GM08714 (cell line): Measurements from ENCODE around the gene RAB3D.
A peak's percentile ranks its signal among the peaks of the same experiment; 100 is the strongest.
"Not testable (repeated sequence)": the region's sequence is repeated elsewhere in the genome, so short reads cannot be mapped to it uniquely, and the experiment has no call there.

Experiments used
- H3K4me3 ChIP-seq: fragments of 200-500 bp; sonication (Bioruptor generic); 2 replicates; pipeline ENCODE4 v1.5.1; 2014; ENCODE audit warnings: mild to moderate bottlenecking, low read length, inconsistent platforms
- ZNF274 ChIP-seq: IDR thresholded peaks from 2 replicates; pipeline ENCODE4 v1.6.1; 2012; ENCODE audit warnings: mild to moderate bottlenecking, low read depth, low read length

RAB3D gene

GRCh38 chr19:11339254-11340098 lies at the start of gene RAB3D:
RAB3D (minus strand) TSS chr19:11339657; CDS start chr19:11337399, 2,258 bp downstream.
- no peak for TF ChIP-seq ZNF274
- peak within 1 kb of the TSS; percentile 63; the same call in 1 of the 2 replicates for H3K4me3 ChIP-seq

DNA sequence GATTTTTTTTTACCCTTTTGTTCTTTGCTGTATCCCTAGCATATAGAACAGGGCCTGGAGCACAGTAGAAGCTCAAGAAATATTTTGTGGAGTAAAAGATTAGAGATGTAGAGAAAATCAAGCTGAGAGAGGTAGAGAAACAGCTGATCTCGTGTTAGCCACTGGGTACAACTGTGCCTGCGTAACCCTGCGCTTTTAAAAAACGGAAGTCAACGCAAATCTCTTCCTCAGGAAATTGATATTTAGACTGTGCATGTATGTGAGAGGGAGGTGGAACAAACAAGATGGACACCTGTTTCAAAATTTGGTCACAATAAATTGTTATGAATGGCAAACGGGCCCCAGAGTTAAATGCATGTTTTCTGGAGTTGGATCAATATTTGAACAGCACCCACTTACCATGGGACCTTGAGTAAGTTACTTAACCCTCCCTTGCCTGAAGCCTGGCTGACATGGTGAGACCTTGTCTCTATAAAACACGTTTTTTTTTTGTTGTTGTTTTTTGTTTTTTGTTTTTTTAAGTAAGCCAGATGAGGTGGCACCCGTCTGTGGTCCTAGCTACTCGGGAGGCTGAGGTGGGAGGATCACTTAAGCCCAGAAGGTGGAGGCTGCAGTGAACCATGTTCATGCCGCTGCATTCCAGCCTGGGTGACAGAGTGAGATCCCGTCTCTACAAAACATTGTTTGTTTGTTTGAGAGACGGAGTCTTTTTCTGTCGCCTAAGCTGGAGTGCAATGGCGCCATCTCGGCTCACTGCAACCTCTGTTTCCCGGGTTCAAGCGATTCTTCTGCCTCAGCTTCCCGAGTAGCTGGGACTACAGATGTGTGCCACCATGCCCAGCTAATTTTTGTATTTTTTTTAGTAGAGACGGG lies 47.9 kb upstream of the RAB3D start:
- TF ChIP-seq ZNF274, result no peak
- no peak overlapping the region for H3K4me3 ChIP-seq

DNA sequence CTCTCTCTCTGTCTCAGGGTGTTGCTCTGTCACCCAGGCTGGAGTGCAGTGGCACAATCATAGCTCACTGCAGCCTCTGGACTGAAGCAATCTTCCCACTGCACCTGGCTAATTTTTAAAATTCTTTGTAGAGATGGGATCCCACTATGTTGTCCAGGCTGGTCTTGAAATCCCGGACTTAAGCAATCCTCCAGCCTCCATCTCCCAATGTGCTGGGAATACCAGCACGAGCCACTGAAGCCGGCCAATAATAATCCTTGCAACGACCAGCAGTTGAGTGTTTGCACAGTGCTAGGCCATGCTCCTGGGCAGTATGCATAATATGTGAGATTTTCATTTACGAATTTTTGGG lies 45.3 kb upstream of the RAB3D start:
- no peak overlapping the region for H3K4me3 ChIP-seq
- TF ChIP-seq ZNF274, result no peak

- H3K4me3 ChIP-seq, result no peak overlapping the region
- no peak for TF ChIP-seq ZNF274
Measured at GRCh38 chr19:11383706-11384048, 44.2 kb upstream of the RAB3D start.

DNA sequence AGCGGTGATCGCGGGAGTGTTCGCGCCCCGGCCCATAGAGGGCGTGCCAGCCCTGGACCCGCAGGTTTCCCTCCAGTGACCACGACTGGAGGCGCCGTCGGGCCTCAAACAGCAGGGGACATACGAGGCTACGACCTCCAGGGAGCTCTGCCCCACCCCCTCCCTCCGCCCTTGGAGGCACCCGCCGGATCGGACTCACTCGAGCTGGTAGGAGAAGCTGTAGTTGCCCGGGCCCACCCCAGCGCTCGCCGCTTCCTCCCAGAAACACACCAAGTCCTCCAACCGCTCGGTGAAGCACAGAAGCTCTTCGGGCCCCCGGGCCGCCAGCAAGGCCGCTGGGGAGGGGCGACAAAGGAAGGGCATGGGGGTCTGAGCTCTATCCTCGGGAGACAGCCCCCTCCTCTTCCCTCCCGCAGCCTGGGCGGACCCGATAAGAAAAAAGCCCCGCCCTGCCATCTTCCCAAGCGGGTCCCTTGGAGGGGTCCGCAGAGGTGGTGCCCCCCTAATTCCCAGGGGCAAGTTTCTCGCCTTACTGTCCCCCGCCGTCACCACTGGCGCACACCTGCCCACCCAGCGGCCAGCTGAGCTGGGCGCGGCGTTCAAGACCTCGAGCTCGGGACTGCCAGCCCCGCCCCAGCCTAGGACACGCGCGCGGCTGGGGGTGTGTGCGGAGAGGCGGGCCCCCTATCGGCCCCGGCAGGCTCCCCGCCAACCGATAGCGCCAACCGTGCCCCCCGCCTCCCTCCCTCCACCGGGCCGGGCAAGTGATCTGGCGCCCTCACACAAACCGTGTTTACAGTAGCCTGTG lies 43.6 kb upstream of the RAB3D start:
- H3K4me3 ChIP-seq, result no peak overlapping the region

GRCh38 chr19:11380653-11381537 lies 41.4 kb upstream of the RAB3D start:
- H3K4me3 ChIP-seq, result peak overlapping the region; percentile 80; the same call in 1 of the 2 replicates
- TF ChIP-seq ZNF274, result no peak

More for the DNA sequence above, 43.6 kb upstream of the RAB3D start:
- no peak for TF ChIP-seq ZNF274

DNA sequence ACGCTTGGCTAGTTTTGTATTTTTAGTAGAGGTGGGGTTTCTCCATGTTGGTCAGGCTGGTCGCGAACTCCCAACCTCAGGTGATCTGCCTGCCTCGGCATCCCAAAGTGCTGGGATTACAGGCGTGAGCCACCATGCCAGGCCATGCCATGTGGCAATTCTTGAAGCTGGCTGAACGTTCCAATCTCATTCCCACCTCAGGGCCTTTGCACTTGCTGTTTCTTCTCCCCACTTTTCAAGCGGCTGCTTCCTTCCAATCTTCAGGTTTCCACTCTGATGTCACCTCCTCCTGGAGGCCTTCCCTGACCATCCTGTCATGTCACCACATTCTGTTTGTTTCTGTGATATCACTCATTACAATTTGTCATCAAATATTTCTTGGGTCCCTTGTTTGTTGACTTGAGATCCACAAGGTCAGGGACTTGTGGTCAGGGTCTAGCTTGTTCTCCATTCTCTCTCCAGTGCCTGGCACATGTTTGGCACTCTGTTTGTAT lies 40.4 kb upstream of the RAB3D start:
- H3K4me3 ChIP-seq, result peak overlapping the region; percentile 80; the same call in 1 of the 2 replicates
- TF ChIP-seq ZNF274, result no peak

DNA sequence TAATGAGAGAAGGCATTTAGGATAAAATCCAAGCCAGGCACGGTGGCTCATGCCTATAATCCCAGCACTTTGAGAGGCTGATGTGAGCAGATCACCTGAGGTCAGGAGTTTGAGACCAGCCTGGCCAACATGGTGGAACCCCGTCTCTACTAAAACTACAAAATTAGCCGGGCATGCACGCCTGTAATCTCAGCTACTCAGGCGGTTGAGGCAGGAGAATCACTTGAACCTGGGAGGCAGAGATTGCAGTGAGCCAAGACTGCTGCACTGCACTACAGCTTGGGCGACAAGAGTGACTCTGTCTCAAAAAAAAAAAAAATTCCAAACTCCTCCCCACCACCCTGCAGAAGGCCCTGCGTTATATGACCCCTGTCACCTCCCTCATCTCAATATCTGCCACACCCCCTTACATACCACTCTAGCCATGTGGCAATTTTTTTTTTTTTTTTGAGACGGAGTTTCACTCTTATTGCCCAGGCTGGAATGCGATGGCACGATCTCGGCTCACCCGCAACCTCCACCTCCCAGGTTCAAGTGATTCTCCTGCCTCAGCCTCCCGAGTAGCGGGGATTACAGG lies 39.9 kb upstream of the RAB3D start:
- H3K4me3 ChIP-seq, result not testable (repeated sequence)

DNA sequence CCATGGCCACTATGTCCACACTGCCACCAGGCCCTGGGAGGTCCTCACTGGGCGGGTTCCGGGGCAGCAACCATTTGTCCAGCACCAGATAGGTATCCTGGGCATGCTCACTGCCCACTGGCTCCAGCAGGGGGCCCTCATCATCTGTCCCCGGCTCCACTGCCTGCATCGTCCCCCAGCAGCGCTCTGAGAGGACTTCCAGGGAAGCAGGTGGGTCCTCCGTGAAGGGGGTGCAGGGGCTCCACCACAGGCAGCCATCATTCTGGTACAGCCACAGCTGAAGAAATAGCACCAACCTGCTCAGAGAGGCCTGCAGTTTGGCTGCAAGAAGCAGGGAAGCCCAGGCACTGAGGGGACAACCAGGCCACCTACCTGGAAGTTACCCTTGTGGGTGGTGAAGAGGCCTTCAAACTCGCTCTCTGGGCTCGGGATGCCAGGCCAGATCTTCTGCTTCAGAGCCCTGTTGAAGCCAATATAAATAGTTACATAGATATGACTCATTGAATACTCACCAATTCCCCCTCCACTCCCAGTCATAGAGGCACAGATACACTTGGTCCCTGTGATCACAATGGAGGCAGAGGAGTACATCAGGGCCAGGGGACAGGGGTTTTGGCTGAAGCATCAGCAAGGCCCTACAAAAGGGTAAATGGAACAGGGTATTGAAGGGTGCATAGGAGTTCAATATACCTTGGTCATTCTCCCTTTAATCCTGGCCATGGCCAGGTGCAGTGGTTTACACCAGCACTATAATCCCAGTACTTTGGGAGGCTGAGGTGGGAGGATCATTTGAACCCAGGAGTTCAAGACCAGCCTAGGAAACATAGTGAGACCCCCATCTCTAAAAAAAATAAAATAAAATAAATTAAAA lies 39.1 kb upstream of the RAB3D start:
- TF ChIP-seq ZNF274, result no peak
- H3K4me3 ChIP-seq, result no peak overlapping the region

DNA sequence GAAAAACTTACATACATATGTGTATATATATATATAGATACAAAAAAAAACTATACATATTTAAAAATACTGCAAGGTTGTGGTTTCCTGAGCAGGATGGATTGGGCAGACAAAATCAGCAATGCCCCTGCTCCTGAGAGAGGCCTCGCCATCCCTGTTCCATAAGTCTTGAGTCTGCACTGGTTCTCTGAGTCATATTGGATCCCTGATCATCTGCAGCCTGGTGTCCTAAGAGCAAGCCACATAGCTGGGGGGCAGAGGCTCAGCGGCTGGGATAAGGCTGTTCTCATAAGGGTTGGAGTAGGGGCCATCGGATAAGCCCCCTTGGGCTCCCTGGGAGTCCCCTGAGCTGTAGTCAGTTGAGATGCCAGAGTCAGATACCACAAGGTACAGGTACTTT lies 38.3 kb upstream of the RAB3D start:
- H3K4me3 ChIP-seq, result no peak overlapping the region
- TF ChIP-seq ZNF274, result no peak

- H3K4me3 ChIP-seq, result no peak overlapping the region
Measured at GRCh38 chr19:11377237-11377636, 37.8 kb upstream of the RAB3D start.

More at GRCh38 chr19:11377237-11377636, 37.8 kb upstream of the RAB3D start:
- TF ChIP-seq ZNF274, result no peak
